K562 (cell line): ENCODE measurements around the gene PPAN.

ENCODE experiments used
- BACH1 ChIP-seq: fragments of 200-800 bp; sonication (Bioruptor generic); IDR thresholded peaks from 2 replicates; pipeline ENCODE4 v1.6.1; 2016; ENCODE audit warnings: missing genetic modification characterization, missing compliant biosample characterization
- CBX1 ChIP-seq: sonication (generic); IDR thresholded peaks from 2 replicates; pipeline ENCODE4 v1.6.1; 2016; ENCODE audit warnings: antibody characterized with exemption, low read depth, mild to moderate bottlenecking
- CTCF ChIP-seq, 3 experiments: IDR thresholded peaks in 2 of 3; conservative IDR thresholded peaks in 1 of 3; 2 replicates each; pipeline ENCODE4 v1.5.1; 2011 to 2012; ENCODE audit warnings: low read length in 3 of 3, mild to moderate bottlenecking in 3 of 3, control low read depth in 2 of 3, improper control_type of control experiment in 1 of 3, inconsistent platforms in 1 of 3, low read depth in 1 of 3, mixed read lengths in 1 of 3, moderate library complexity in 1 of 3; ENCODE audit not compliant: insufficient read depth in 2 of 3
- EZH2 ChIP-seq: IDR thresholded peaks from 2 replicates; pipeline ENCODE4 v1.6.1; 2012; ENCODE audit warnings: low read depth, mild to moderate bottlenecking, inconsistent platforms, low read length, borderline replicate concordance
- FOS ChIP-seq: IDR thresholded peaks from 3 replicates; pipeline ENCODE4 v1.6.1; 2011; ENCODE audit not compliant: insufficient read length; ENCODE audit errors: extremely low read depth
- GTF2E2 ChIP-seq: fragments of 200-800 bp; sonication (Bioruptor generic); IDR thresholded peaks from 2 replicates; pipeline ENCODE4 v1.6.1; 2016; ENCODE audit warnings: missing genetic modification characterization, missing compliant biosample characterization
- HDAC2 ChIP-seq: fragments of 450-650 bp; IDR thresholded peaks from 2 replicates; pipeline ENCODE4 v1.6.1; 2016; ENCODE audit warnings: mild to moderate bottlenecking
- HINFP ChIP-seq: fragments of 450-650 bp; conservative IDR thresholded peaks from 2 replicates; pipeline ENCODE4 v1.6.1; 2016; ENCODE audit warnings: missing genetic modification characterization, low read depth, mild to moderate bottlenecking, control low read depth, missing compliant biosample characterization
- NCOR1 ChIP-seq: fragments of 450-650 bp; IDR thresholded peaks from 2 replicates; pipeline ENCODE4 v1.6.1; 2016; ENCODE audit warnings: mild to moderate bottlenecking, moderate library complexity
- NFATC3 ChIP-seq: fragments of 450-650 bp; IDR thresholded peaks from 2 replicates; pipeline ENCODE4 v1.6.1; 2017; ENCODE audit warnings: mild to moderate bottlenecking
- RFX5 ChIP-seq: IDR thresholded peaks from 2 replicates; pipeline ENCODE4 v1.6.1; 2011; ENCODE audit warnings: low read depth, mild to moderate bottlenecking, improper control_type of control experiment, low read length
- TEAD2 ChIP-seq: fragments of 450-650 bp; IDR thresholded peaks from 2 replicates; pipeline ENCODE4 v1.6.1; 2016; ENCODE audit warnings: missing genetic modification characterization, control low read depth, missing compliant biosample characterization

GRCh38 chr19:10087296-10088061 is 18.7 kb upstream of the PPAN start:
- no peak for TF ChIP-seq CTCF (IDR thresholded peaks at IDR 0.05 in 2 of 3, conservative IDR thresholded peaks at IDR 0.05 in 1 of 3; ENCODE audit: insufficient read depth in 2 of 3, low read depth in 1 of 3, low read length in 3 of 3)
- no peak for TF ChIP-seq FOS
- TF ChIP-seq BACH1: no peak
- TF ChIP-seq HDAC2: no peak
- TF ChIP-seq RFX5: no peak
- no peak for TF ChIP-seq EZH2
- TF ChIP-seq GTF2E2 (tag): no peak
- TF ChIP-seq HINFP (tag): no peak
- no peak for TF ChIP-seq TEAD2 (tag)
- no peak for TF ChIP-seq NFATC3
- TF ChIP-seq NCOR1: no peak
- no peak for TF ChIP-seq CBX1
